IPS-NIHi7 (cell line): ENCODE results near the gene LRCH1.
"Not testable (repeated sequence)": the region's sequence is repeated elsewhere in the genome, so short reads cannot be mapped to it uniquely, and the experiment has no call there.

Experiments used
- DNase-seq: peaks from one replicate; pipeline ENCODE4 v3.0.0; 2012; ENCODE audit warnings: mixed read lengths; ENCODE audit errors: extremely low spot score

LRCH1 gene

GRCh38 chr13:46552889-46553520, at the start of gene LRCH1:
Gene LRCH1 (plus strand): TSS chr13:46553170. CDS start chr13:46553397, 227 bp downstream.
- peak; percentile 90 for DNase-seq

- DNase-seq = no peak
Measured at GRCh38 chr13:46504036-46504435, 48.9 kb upstream of the LRCH1 start.

GRCh38 chr13:46507981-46508380, 45.0 kb upstream of the LRCH1 start:
- DNase-seq = no peak

DNA sequence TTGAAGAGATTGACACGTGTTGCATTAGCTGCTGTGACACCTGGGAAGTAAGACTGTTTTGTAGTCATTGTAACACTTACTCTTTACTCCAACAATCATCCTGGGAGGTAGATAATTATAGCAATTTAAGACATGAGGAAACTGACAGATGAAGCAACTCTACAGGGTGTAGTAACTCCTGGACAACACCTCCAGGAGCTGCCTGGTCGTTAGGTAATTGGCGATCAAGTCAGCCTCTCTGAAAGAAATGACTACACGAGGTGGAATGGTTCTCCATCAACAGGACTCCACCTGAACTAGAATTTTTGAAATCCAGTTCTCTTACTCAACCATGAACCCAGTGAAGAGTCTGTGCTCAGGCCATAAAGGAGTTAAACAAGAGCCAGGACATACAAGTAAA, 43.0 kb upstream of the LRCH1 start:
- DNase-seq = no peak

DNA sequence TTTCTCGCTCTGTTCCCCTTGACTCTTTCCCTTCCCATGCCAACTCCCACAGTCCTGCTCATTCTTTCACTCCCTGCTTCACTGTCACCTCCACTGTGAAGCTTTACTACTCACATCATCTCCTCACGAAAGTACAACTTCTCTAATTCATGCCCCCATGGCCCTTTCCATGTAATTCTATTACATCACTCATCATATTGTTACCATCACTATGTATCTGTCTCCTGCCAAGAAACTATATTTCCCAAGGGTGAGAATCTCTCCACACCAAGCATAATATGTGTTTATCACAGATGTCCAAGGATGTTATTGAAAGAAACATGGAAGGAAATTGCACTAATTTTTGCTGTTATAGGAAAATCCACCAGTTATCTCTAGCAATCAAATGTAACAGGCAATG, 37.2 kb upstream of the LRCH1 start:
- no peak for DNase-seq

- DNase-seq = no peak
Measured at GRCh38 chr13:46516599-46517338, 36.2 kb upstream of the LRCH1 start.

DNA sequence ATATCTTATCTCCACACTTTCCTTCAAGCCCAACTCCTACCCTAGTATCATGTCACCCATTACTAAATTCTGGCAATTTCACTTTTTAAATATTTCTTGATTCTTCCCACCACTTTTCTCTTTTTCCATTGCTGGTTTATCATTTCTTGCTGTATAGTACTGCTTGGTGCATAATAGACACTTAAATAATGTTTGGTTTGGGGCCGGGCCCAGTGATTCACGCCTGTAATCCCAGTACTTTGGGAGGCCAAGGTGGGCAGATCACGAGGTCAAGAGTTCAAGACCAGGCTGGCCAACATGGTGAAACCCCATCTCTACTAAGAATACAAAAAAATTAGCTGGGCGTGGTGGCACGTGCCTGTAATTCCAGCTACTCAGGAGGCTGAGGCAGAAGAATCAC, 35.2 kb upstream of the LRCH1 start:
- DNase-seq = not testable (repeated sequence)

DNA sequence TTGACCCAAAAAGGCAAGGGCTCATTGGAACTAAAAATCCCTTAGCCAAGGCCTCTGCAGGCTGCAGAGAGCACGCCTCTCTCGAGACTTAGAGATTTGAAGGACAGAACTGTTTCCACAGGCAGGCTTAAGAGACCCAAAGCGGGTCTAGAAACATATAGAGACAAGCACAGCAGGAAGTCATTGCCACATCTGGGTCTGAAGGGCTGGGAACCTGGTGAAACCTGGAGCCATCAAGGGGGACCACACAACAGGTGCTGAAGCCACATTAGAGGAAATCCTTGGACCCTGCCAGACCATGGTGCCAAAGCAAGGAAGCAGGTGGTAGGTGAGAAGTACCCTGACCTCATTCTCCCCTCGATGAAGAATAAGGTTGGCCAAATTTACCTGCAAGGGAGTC, 33.8 kb upstream of the LRCH1 start:
- no peak for DNase-seq

- DNase-seq = no peak
Measured at GRCh38 chr13:46520166-46520565, 32.8 kb upstream of the LRCH1 start.

GRCh38 chr13:46521486-46521885, 31.5 kb upstream of the LRCH1 start:
- no peak for DNase-seq

DNA sequence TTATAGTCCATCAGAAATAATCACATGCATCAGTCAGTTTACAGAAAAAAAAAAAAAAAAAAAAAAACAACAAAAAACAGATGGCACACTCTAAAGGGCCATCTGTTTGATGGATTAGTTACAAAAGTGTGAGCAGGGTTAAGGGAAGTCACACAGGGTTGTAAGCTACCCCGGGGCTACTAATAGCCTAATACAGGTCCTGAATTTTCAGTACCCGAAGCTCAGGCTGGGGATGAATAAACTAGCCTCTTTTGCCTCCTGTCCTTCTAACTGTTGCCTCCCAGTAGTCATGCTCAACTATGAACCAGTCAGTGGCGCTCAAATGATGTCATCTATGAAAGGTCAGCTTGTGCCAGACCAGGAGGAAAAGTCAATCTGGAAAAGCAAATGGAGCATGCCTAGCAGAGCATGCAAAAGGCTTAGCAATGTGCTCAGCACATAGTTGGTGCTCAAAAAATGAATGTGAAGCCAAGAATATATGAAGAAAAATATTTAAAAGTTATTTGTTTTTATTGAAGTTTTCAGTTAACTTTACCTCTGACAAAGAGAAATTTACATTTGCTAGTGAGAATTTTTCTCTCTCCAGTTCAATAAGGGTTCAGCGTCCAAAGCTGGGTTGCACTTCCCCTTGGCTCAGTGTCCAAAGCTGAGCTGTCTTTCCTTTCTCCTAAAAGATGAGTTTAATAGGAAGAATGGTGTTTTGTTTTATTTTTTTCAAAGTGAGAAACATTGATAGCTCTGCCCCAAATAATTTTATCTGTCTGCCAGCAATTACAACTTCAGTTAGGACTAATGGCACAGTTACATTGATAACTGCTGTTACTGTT, 30.8 kb upstream of the LRCH1 start:
- DNase-seq = no peak

GRCh38 chr13:46522748-46523030, 30.3 kb upstream of the LRCH1 start:
- DNase-seq = no peak

GRCh38 chr13:46523972-46524752, 28.8 kb upstream of the LRCH1 start:
- DNase-seq = no peak

- DNase-seq = no peak
Measured at GRCh38 chr13:46526100-46526735, 26.8 kb upstream of the LRCH1 start.

DNA sequence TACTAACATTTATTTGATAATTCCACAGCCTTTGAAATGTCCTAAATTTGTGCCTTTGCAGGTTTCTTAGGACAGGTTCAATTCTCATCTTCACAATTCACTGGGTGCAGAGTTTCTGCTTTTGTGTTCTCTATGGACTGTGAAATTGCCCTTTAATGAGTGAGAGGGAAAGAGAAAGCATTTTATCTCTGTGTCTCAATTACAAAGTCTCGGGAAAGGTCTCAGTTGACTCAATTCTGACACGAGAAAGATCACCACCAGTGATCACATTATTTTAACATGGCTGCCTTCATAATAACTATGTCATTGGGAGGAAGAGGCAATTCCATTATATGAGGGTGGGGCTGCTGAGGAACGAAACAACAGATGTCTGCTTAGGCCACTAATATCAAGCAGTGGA, 26.2 kb upstream of the LRCH1 start:
- no peak for DNase-seq

DNA sequence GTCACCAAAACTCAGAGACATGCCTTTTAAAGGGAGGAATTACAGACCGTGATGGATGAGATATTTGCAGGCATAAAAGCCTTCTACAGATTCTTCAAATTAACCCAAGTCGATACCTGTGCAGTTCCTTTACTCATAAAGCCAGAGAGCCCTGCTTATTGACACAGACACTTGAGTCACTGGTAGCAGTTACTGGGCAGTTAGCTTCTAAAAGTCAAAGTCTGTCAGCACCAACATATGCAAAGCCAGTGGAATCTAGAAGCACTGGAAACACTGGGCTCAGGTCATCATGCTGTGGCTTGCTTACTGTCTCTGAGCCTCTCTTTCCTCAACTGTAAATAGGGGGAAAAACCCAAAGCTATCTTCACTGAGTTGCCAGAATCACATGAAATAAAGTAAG, 25.7 kb upstream of the LRCH1 start:
- DNase-seq = no peak

GRCh38 chr13:46529216-46529919, 23.6 kb upstream of the LRCH1 start:
- DNase-seq = no peak

DNA sequence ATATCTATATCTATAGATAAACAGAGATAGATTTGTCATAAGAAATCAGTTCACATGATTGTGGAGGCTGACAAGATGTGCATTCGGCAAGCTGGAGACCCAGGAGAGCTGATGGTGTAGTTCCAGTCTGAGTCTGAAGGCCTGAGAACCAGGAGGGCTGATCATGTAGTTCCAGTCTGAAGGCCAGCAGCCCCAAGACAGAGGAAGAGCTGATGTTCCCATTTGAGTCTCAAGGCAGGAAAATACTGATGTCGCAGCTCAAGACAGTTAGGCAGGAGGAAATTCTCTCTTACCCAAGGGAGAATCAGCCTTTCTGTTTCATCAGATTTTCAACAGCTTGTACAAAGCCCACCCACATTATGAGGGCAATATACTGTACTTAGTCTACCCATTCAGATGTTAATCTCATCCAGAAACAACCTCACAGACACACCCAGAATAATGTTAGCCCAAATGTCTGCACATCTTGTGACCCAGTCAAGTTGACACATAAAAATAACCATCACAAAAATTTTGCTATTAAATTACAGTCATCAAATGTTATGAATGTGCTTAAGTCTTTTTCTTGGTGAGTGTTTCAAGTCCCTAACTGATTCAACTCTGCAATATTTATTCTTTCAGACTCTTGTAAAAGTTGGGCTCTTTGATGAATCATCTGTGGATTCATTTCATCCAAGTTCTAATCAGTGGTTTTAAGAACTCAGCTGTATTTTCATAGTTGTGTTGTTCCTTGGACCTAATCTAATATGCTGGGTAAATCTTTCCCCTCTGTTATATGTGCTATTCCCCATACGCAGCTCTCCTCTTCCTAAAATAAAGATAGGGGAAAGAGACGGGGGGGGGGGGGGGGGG, 22.7 kb upstream of the LRCH1 start:
- DNase-seq = no peak

- no peak for DNase-seq
Measured at GRCh38 chr13:46531953-46532352, 21.0 kb upstream of the LRCH1 start.

GRCh38 chr13:46535002-46535401, 18.0 kb upstream of the LRCH1 start:
- no peak for DNase-seq
